Hepatocyte (in vitro differentiated cells): ENCODE results near the gene GNG7. TPM values are rescaled to one million over a fixed set of nuclear protein-coding genes. Genes with fewer than 3 reads are reported as not detected.

Experiments used
- DNase-seq: peaks from one replicate; pipeline ENCODE4 v3.0.0-alpha.2; 2016; ENCODE audit warnings: low spot score
- H2AFZ ChIP-seq: fragments of 200-600 bp; sonication (generic); 2 replicates; pipeline ENCODE4 v1.6.0; 2016; ENCODE audit warnings: antibody characterized with exemption, mild to moderate bottlenecking
- H3K27ac ChIP-seq: fragments of 200-600 bp; sonication (generic); 2 replicates; pipeline ENCODE4 v1.5.1; 2016; ENCODE audit warnings: mild to moderate bottlenecking
- H3K27me3 ChIP-seq: fragments of 200-600 bp; sonication (generic); 2 replicates; pipeline ENCODE4 v1.6.1; 2016
- H3K36me3 ChIP-seq: fragments of 200-600 bp; sonication (generic); replicated peaks from 2 replicates; pipeline ENCODE4 v1.5.1; 2016; ENCODE audit warnings: low read depth; ENCODE audit not compliant: insufficient read depth
- H3K4me1 ChIP-seq: fragments of 200-600 bp; sonication (generic); 2 replicates; pipeline ENCODE4 v1.5.1; 2016; ENCODE audit warnings: mild to moderate bottlenecking, moderate library complexity; ENCODE audit not compliant: insufficient read depth
- H3K4me2 ChIP-seq: fragments of 200-600 bp; sonication (generic); 2 replicates; pipeline ENCODE4 v1.6.0; 2016
- H3K4me3 ChIP-seq: fragments of 200-600 bp; sonication (generic); 2 replicates; pipeline ENCODE4 v1.5.1; 2016; ENCODE audit warnings: mild to moderate bottlenecking
- H3K79me2 ChIP-seq: fragments of 200-600 bp; sonication (generic); 2 replicates; pipeline ENCODE4 v1.6.0; 2017; ENCODE audit warnings: mild to moderate bottlenecking
- H3K9me2 ChIP-seq: fragments of 200-600 bp; sonication (generic); replicated peaks from 2 replicates; pipeline ENCODE4 v1.6.0; 2017; ENCODE audit warnings: mild to moderate bottlenecking; ENCODE audit not compliant: insufficient read depth
- H3K9me3 ChIP-seq: fragments of 200-600 bp; sonication (generic); 2 replicates; pipeline ENCODE4 v1.5.1; 2016; ENCODE audit warnings: low read depth, mild to moderate bottlenecking
- H4K20me1 ChIP-seq: fragments of 200-600 bp; sonication (generic); 2 replicates; pipeline ENCODE4 v1.6.0; 2016; ENCODE audit warnings: mild to moderate bottlenecking; ENCODE audit not compliant: insufficient read depth, poor library complexity, severe bottlenecking
- CTCF ChIP-seq: fragments of 200-600 bp; sonication (generic); IDR thresholded peaks from 2 replicates; pipeline ENCODE4 v1.5.1; 2016; ENCODE audit warnings: antibody characterized with exemption, mild to moderate bottlenecking; ENCODE audit not compliant: poor library complexity
- EZH2 ChIP-seq: fragments of 200-600 bp; sonication (generic); IDR thresholded peaks from 2 replicates; pipeline ENCODE4 v1.6.1; 2016; ENCODE audit warnings: antibody characterized with exemption, mild to moderate bottlenecking, borderline replicate concordance
- EZH2phosphoT487 ChIP-seq: fragments of 200-600 bp; sonication (generic); IDR thresholded peaks from one replicate; pipeline ENCODE4 v1.6.1; 2018; ENCODE audit warnings: antibody characterized with exemption, mild to moderate bottlenecking, low read depth, moderate library complexity; ENCODE audit not compliant: unreplicated experiment, severe bottlenecking
- WGBS: methylation state at CpG from one replicate; pipeline ENCODE4 v1.1.6; 2016; ENCODE audit warnings: low lambda C conversion rate; ENCODE audit errors: missing lambda C conversion rate; 5-methylcytosine and 5-hydroxymethylcytosine counted together
- polyA plus RNA-seq: library from polyadenylated mRNA; unstranded; fragments of >200 nt; fragmentation: Nextera tagmentation; extraction: Ambion mirVana; gene quantifications from 2 replicates; pipeline ENCODE4 v1.2.1, GENCODE V29; 2016
- total RNA-seq: library from RNA; depleted of rRNA; stranded (reverse); fragments of >200 nt; gene quantifications from 2 replicates; pipeline ENCODE4 v1.2.3, GENCODE V29; 2014

The GNG7 gene
- total and polyA plus RNA-seq, 2 experiments from 2014 or later: 1.2 to 1.9 TPM

GRCh38 chr19:2551172-2551863, 151.2 kb downstream of the GNG7 start:
- Histone ChIP-seq H3K9me2 (no peaks in the 10 kb centered on the region), H4K20me1 (no peaks in the 10 kb centered on the region), H3K4me1 (peaks cover 16% of the 10 kb centered on the region), H2AFZ (no peak overlapping the region), H3K4me2 (no peak overlapping the region), H3K4me3 (no peak overlapping the region), H3K27me3 (no peaks in the 10 kb centered on the region), H3K27ac (no peak overlapping the region), H3K36me3 (no peaks in the 10 kb centered on the region), H3K79me2 (no peaks in the 10 kb centered on the region), H3K9me3 (no peaks in the 10 kb centered on the region)
- no peak for TF ChIP-seq EZH2
- TF ChIP-seq CTCF: no peak
- no peak for TF ChIP-seq EZH2phosphoT487
- 95% methylated on average over 20 of the region's 20 CpGs for WGBS
- no peak for DNase-seq

- H3K9me3 ChIP-seq: no peaks in the 10 kb centered on the region
- no peak for DNase-seq
- H3K4me1 ChIP-seq: peaks cover 21% of the 10 kb centered on the region
- H3K4me2 ChIP-seq: no peak overlapping the region
- H3K27ac ChIP-seq: no peak overlapping the region
- H4K20me1 ChIP-seq: no peaks in the 10 kb centered on the region
- no peaks in the 10 kb centered on the region for H3K27me3 ChIP-seq
- TF ChIP-seq EZH2: no peak
- no peak for TF ChIP-seq CTCF
- TF ChIP-seq EZH2phosphoT487: no peak
- H3K9me2 ChIP-seq: no peaks in the 10 kb centered on the region
- H3K4me3 ChIP-seq: no peak overlapping the region
- no peak overlapping the region for H2AFZ ChIP-seq
- WGBS: 85% methylated on average over 17 of the region's 21 CpGs
- no peaks in the 10 kb centered on the region for H3K79me2 ChIP-seq
- H3K36me3 ChIP-seq: no peaks in the 10 kb centered on the region
Measured at GRCh38 chr19:2550431-2551171, 151.9 kb downstream of the GNG7 start.

GRCh38 chr19:2549701-2550191, 152.7 kb downstream of the GNG7 start:
- no peak overlapping the region for H3K4me3 ChIP-seq
- no peaks in the 10 kb centered on the region for H4K20me1 ChIP-seq
- no peak for DNase-seq
- no peaks in the 10 kb centered on the region for H3K9me2 ChIP-seq
- no peak overlapping the region for H2AFZ ChIP-seq
- no peaks in the 10 kb centered on the region for H3K27me3 ChIP-seq
- H3K4me2 ChIP-seq: no peak overlapping the region
- H3K79me2 ChIP-seq: no peaks in the 10 kb centered on the region
- H3K36me3 ChIP-seq: no peaks in the 10 kb centered on the region
- TF ChIP-seq EZH2 (no peak), CTCF (no peak), EZH2phosphoT487 (no peak)
- WGBS: 88% methylated on average over 11 of the region's 11 CpGs
- H3K4me1 ChIP-seq: peaks cover 22% of the 10 kb centered on the region
- H3K9me3 ChIP-seq: no peaks in the 10 kb centered on the region
- no peak overlapping the region for H3K27ac ChIP-seq
